NCI-H146 treated with DMSO at 0.1 percent for 48 hours (cell line): ENCODE data around the gene DNAJA4.
"Not testable (repeated sequence)": the region's sequence is repeated elsewhere in the genome, so short reads cannot be mapped to it uniquely, and the experiment has no call there.

ENCODE experiments used
- DNase-seq: peaks from one replicate; lab custom pipeline; 2025; ENCODE audit not compliant: unreplicated experiment; lab: John Stamatoyannopoulos, UW

DNAJA4 gene

DNA sequence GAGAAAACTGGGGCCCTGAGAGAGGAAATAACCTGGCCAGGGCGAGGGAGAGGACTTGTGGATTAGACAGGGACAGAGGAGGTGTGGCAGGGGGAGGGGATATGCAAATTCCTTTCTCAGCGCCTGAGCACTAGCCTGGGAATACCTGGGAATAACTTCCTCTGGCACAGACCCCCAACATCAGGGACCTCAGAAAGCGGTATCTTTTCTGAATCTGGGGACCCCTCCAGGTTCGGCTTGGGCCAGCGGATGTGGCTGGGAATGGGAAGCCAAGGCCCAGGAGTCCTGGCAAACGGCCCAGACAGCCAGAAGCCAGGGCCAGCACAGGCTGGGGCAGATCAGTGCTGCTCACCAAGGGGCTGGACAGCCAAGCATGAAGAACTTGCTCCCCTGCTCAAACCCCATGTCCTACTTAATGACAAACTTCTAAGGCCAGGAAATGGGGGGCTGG is 20.8 kb upstream of the DNAJA4 start:
- DNase-seq = no peak

DNA sequence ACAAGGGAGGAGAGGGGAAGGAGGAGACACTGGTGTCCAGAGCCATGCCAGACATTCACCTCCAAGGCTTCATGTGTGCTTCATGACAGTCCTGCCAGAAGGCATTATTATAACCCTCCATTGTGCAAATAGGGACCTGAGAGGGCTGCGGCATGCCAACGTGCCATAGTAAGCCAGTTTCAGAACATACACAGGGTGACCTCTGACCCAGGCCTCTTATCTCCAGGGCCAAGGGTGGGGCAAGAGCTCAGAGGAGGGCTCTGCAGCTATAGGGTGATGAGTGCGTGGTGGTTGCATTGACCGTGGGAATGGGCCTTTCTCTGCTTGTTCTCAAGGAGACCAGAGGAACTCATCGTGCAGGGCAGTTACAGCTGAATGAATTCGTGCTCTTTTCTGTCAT is 20.3 kb upstream of the DNAJA4 start:
- no peak for DNase-seq

DNA sequence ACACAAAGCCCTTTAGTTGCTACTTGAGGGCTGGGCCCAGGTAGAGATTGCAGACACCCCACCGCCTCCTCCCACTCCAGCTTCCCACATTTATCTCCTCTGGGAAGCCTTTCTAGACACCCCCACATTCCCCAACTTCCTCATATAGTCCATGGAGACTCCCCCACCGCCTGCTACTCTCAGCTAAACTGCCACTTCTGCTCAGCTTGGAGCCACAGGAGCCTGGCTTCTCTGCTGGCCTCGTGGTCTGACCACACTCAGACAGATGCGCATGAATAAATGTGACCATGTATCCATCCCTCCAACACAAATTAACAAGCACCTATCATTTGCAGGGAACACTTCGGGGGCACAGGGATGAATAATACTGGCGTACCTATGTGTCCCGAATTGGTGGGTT is 19.5 kb upstream of the DNAJA4 start:
- no peak for DNase-seq

DNA sequence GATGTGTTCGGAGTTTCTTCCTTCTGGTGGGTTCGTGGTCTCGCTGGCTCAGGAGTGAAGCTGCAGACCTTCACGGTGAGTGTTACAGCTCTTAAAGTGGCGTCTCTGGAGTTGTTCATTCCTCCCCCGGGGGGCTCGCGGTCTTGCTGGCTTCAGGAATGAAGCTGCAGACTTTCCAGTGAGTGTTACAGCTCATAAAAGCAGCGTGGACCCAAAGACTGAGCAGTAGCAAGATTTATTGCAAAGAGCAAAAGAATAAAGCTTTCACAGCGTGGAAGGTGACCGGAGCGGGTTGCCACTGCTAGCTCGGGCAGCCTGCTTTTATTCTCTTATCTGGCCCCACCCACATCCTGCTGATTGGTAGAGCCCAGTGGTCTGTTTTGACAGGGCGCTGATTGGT is 19.0 kb upstream of the DNAJA4 start:
- not testable (repeated sequence) for DNase-seq

DNA sequence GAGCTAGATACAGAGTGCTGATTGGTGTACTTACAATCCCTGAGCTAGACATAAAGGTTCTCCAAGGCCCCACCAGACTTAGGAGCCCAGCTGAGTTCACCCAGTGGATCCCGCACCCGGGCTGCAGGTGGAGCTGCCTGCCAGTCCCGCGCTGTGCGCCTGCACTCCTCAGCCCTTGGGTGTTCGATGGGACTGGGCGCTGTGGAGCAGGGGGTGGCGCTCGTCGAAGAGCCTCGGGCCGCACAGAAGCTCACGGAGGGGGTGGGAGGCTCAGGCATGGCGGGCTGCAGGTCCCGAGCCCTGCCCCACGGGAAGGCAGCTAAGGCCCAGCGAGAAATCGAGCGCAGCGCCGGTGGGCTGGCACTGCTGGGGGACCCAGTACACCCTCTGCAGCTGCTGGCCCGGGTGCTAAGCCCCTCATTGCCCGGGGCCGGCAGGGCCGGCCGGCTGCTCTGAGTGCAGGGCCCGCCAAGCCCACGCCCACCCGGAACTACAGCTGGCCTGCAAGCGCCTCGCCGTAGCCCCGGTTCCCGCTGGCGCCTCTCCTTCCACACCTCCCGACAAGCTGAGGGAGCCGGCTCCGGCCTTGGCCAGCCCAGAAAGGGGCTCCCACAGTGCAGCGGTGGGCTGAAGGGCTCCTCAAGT is 18.3 kb upstream of the DNAJA4 start:
- DNase-seq = not testable (repeated sequence)

DNA sequence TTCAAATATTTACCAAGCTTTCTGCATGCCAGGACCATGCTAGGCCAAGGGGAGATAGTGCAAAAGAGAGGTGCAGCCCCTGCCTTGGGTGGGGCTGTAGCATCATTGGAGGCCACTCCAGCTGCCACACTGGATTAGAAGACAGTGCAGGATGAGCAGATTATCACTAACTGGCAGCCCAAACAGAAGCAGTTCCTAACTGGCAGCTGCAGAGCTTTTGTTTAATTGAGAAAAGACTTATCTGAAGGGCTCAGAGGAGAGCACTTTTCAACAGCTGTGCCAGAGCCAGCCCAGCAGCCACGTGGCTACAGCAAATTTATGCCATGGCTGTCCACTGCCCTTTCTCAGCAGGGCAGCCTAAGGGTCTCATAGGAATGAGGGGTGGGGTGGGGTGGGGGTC is 16.5 kb upstream of the DNAJA4 start:
- no peak for DNase-seq

DNA sequence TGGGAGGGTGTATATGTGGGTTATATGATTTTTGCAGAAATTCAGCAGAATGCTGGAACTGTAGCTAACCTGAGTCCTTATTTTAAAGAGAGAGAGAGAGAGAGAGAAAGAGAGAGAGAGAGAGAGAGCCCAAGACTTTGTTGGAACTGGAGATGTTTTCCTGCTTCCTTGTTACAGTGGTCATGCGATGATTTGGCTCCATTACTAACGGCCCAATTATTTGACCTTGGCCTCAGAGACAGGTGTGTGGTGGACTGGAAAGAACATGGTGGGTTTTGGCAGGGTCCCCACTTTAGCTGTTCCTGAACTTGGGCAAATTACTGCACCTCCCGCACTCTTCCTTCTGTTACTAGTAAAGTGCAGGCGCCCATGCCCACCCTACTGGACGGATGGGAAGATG is 15.2 kb upstream of the DNAJA4 start:
- no peak for DNase-seq

DNA sequence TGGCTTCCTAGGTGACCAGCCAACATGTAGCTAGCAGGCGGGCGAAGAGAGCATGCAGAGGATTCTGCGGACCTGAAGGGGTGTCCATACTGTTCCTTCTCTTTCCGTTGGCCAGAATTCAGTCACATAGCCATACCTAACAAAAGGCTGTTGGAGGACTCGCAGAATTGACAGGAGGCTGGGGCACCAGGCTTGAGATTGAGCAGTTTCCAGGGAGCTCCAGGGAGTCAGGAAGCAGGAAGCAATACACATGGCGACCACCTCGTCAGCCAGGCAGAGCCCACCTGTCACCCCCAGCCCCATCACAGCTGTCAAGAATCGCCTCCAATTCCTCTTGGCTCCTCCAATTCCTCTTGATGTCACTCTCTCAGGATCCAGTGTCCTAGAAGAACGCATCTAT is 13.2 kb upstream of the DNAJA4 start:
- DNase-seq = no peak

DNA sequence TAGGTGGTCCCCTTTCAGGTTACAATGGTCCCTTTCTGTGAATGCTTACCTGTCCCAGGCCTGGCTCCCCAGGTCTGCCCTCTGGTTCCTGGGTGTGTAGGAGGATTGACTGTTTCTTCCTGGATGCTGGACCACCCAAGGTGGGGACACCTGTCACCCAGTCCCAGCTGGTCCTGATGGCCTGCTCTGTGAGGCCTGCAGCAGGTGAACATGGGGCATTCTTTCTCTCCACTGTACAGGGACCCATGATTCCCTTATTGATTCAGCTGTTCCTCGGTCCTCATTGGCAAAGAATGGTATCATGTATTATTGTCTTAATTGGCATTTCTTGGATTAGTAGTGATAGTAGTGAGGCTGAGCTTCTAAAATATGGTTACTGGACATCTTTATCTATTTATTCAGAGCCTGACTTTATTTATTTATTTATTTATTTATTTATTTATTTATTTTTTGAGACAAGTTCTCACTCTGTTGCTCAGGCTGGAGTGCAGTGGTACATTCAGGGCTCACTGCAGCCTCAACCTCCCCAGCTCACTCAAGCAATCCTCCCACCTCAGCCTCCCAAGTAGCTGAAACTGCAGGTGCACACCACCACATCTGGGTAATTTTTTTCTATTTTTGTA is 8.8 kb upstream of the DNAJA4 start:
- DNase-seq = peak; percentile 62

DNA sequence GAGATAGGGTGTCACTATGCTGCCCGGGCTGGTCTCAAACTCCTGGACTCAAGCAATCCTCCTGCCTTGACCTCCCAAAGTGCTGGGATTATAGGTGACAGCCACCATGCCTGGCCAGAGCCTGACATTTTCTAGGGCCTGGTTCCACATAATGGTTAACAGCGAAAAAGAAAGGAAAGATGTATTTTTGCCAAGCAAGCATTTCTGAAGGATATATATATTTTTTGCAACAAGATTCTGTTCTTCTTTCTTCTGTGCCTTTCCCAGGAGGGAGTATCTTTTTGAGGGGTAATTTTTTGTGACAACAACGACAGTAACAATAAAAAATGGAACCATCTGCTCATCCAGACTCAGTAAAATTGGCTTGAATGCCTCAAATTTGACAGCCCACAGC is 8.3 kb upstream of the DNAJA4 start:
- DNase-seq = no peak

DNA sequence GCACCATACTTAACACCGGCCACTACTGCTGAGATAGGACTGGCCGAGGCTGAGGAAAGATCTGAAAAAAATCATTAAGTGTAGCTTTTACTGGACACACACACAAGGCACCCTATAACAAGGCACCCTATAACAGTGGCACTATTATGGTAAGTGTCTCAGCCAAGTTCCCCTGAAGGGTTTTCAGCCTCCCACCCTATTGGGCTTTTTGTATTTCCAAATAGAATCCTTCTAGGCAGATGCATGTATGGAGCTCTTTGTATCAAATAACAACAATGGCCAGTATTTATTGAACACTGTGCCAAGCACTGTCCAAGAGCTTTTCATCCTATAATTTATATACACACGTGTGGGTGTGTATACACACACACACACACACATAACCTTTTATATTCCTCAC is 6.7 kb upstream of the DNAJA4 start:
- DNase-seq = no peak

DNA sequence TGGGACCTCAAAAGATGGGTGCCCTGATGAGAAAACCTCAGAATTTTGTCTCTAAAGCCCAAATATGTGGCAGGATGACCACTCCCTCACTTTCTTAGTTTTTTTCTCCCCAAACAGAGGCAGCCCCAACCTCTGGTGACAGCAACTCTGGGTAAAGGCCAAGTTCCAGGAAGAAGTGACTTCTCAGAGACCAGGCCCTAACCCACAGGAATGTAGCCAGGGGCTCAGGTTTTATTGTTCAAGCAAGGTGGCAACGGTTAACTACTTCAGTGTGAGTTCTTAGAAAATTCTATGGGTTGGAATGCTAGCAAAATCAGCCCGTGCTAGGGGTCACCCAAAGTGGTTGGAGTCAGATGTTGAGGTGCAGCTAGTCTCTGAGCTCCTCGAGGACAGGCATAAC is 5.1 kb upstream of the DNAJA4 start:
- no peak for DNase-seq

DNA sequence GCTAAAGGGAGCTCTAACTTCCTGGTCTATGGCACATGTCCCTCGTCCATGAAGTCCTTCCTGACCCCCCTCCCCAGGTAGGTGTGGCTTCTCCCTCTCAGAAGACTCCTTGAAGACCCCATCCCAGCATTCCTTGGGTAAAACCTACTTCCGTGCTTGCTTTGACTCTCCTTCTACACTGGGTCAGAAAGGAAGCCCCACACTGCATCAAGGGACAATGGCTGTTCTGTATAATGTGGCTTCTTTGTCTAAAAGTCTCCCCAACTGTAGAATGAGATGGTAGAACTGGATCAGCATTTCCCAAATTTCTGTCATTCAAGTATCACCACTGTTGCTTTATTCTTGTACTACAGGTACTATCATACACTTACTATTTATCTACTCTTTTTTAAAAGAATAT is 3.9 kb upstream of the DNAJA4 start:
- no peak for DNase-seq

DNA sequence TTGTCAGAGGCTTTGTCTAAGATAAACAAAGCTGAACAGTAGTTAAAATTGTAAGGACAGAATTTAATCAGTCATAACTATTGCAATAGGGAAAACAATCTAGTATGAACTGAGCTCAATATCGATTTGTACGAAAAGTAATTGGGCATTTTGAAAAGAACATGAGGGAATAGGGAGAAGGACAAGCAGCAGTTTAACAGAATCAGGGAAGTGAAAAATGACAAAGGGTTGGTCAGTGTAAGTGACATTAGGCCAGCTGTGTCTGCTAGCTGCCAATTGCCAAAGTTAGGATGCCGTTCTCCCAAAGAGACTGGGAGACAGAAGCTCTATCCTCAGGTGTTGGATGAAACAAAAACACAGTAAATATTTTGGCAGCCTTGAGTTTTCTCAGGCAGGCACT is 3.3 kb upstream of the DNAJA4 start:
- DNase-seq = no peak

DNA sequence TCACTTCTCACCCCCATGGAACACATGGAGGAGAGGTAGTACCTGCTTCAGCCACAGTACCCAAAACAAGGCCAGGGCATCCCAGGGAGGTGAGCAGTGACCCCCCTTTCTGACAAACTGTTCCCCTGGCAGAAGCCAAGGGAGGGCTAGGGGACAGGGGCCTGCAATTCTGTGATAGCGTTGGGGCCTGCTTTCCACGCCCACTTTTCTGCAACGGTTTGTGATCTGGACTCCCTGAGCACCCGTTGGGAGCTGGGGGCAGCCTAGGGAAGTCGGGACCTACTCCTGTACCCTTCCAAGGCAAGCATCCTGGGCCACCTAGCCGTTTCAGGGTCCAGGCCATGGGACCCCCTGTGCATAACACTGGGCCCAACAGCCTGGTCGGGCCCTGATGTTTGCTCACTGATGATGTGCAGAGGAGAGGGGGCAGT is 996 bp upstream of the DNAJA4 start:
- no peak for DNase-seq

DNA sequence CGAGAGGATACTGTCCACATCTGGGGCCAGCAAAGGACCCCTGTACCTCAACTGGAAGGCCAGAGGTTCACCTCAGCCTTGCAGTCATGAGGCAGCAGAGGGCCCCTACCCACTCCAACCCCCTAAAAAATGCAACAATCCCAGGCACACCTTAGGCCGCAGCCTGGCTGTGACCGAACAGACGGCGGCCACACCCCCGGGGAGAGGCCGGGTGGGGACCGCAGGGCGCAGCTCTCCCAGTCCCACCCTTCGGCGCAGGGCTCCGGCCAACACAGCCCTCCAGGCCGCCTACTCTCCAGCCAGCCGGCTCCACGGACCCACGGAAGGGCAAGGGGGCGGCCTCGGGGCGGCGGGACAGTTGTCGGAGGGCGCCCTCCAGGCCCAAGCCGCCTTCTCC is 457 bp upstream of the DNAJA4 start:
- DNase-seq = no peak

DNA sequence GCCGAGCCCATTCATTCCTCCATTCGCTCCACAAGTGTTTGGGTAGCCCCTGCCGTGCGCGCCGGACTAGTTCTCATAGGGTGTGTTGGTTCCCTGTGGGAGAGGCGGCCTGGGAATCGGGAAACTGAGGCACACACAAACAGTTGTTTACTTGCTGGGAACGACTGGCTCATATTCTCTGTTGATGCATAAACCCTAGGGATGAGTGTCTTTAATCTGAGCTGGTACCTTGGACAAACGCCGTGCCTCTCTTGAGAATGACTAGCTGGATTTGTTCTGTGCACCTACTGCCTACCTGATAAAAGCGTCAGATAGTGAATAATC is 737 bp downstream of the DNAJA4 start:
- no peak for DNase-seq

DNA sequence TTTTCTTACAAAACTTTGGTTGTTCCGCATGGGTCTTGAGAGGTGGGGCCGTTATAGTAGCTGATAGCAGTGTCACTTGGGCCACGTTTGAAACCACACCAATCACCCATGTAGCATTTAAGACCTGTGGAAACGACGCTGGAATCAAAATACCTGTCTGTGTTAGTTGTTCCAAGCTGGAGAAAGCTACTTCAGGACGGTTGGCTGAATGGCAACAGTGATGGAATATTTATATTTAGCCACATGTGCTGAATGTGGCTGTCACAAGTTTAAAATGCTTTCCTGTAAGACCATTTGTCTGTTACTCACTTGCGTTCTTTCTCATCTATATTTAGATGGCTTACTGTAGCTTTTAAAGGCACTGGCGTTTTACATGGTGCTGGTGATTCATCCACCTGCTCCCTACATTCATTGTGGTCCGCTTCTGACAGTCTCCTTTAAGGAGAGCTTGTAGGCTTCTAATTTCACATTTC is 1.4 kb downstream of the DNAJA4 start:
- no peak for DNase-seq

DNA sequence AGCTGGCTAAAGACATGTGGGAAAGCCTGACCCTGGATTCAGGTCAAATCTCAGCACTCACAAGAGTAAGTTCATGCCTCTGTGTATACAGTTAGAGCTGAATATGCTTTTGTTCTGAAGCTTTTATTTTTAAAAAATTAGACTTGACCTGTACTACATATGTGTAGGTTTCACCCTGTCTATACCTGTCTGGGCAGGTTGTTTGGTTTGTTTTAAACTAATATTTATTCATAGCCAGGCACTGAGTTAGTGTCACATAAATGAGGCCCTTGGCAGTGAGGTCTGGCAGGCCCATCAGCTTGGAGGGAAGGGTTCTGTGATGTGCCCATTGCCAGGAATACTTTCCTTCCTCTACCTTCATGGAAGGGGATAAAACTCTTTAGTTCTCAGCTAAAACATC is 1.9 kb downstream of the DNAJA4 start:
- no peak for DNase-seq

DNA sequence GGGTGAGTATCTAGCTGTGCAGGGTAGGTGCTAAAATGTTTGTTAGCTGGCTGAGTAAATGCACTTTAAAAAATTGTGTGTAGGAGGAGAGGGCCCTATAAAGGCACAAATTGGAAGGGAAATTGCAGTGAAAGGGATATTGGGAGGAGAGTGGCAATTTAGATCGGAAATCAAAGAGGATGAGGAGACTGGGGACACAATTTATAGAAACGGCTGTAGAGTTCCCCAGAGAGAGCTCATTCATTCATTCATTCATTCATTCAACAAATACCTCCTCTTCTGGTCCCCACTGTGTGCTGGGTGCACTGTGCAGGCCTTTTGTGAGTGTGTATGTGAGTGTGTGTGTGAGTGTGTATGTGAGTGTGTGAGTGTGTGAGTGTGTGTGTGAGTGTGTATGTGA is 2.4 kb downstream of the DNAJA4 start:
- DNase-seq = no peak

DNA sequence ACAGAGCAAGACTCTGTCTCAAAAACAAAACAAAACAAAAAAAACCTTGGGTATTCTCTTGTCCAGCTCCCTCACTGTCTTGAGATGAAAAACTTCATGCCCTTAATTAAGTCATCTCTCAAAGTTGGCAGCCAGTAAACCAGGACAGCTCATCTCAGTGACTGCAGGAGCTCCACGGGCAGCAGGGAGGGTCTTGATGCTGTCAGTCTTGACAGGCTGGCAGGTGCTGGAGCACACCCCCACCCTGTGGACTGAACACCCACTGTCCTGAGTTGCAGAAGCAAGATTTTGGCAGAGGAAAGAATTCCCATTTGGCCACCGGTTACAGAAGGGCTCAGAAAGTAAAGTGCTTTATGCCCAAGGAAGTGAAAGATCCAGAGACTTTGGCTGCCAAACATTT is 8.0 kb downstream of the DNAJA4 start:
- no peak for DNase-seq

DNA sequence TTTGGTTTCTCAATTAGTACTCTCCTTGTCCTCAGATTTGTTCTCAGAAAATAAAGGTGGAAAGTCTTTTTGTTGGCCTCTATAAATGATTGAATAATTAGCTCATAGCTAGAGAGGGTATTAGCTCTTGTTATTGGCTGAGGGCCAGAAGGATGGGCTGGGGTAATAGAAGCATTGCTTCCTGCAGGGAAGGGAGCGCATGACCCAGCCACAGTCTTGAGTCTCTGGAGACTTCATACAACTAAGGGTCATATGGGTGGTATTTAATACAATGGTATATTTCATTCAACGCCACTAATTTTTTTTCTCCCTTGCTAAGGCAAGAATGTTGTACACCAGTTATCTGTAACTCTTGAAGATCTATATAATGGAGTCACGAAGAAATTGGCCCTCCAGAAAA is 8.4 kb downstream of the DNAJA4 start:
- DNase-seq = no peak

DNA sequence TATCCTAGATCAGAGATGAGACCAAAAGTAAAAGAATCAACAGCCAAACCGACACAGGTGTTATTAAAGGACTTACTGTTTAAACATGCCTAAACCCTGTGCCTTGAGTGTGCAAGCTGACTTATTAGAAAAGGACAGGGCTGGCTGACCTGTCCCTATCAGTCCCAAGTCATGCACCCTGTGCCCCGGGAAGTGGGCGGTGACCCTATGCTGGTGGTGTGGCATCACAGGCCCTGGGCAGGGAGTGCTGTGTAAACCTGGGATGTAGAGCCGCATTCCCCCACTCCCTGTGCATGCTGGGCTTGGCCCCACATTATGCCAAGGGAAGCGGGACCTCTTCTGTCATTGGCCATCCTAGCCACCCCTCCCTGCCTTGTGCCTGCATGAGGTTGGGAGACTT is 10.6 kb downstream of the DNAJA4 start:
- no peak for DNase-seq
